ENCODE data around the gene ELOB. TPM values are rescaled to one million over a fixed set of nuclear protein-coding genes. Genes with fewer than 3 reads are reported as not detected.

ELOB gene
- total and polyA plus RNA-seq, 2 of the 8 experiments (the other 6 are each of a cell fraction or from before 2014, with no cell fraction given) = 237 to 1,357 TPM

GRCh38 chr16:2813771-2814221 lies 36.7 kb upstream of the ELOB start:
- Histone ChIP-seq H2AK5ac (ENCODE audit: low read depth, low read length) (no peak overlapping the region), H2BK15ac (ENCODE audit: low read length) (no peak overlapping the region), H3K27ac (ENCODE audit: low read depth, low read length) (no peak overlapping the region), H3K4me1 (replicated peaks in 1 of 4; ENCODE audit: control insufficient read depth in 3 of 4, insufficient read depth in 4 of 4, low read length in 3 of 4) (peaks cover 0 to 11% (median 1%) of the 10 kb centered on the region in 4 experiments; a peak in 2 of 7 replicates), H3K79me1 (ENCODE audit: low read depth, low read length) (no peaks in the 10 kb centered on the region), H3K27me3 (replicated peaks in 1 of 4; ENCODE audit: control insufficient read depth in 3 of 4, extremely low read depth in 1 of 4, insufficient read depth in 3 of 4, low read length in 3 of 4) (0 out of 7 replicates have a peak, but pooled peaks cover 0 to 2% (median 0%) of the 10 kb centered on the region in 4 experiments), H4K5ac (ENCODE audit: insufficient read length, low read depth, low read length) (no peak overlapping the region), H3K4ac (replicated peaks; ENCODE audit: insufficient read length, low read depth, low read length) (no peak overlapping the region), H3K23me2 (ENCODE audit: low read depth, low read length) (no peaks in the 10 kb centered on the region), H2BK120ac (replicated peaks; ENCODE audit: low read depth, low read length) (no peak overlapping the region), H3K4me2 (ENCODE audit: insufficient read depth in 1 of 2, low read depth in 2 of 2, low read length in 2 of 2) (no peak overlapping the region), H3K56ac (replicated peaks; ENCODE audit: insufficient read length, low read depth, low read length) (no peak overlapping the region), H4K91ac (replicated peaks; ENCODE audit: insufficient read length, low read length) (no peak overlapping the region), H3K79me2 (ENCODE audit: control insufficient read depth in 1 of 2, insufficient read depth in 2 of 2, low read length in 2 of 2) (no peaks in the 10 kb centered on the region), H3K36me3 (ENCODE audit: control insufficient read depth in 2 of 4, insufficient read depth in 4 of 4, low read length in 3 of 4) (no peaks in the 10 kb centered on the region), H2AFZ (ENCODE audit: low read length) (no peak overlapping the region), H2BK5ac (ENCODE audit: low read depth, low read length) (no peak overlapping the region), H4K20me1 (replicated peaks in 1 of 2; ENCODE audit: control insufficient read depth in 1 of 2, insufficient read depth in 2 of 2, low read length in 2 of 2) (no peaks in the 10 kb centered on the region), H3K9ac (replicated peaks in 1 of 4; ENCODE audit: extremely low read depth in 1 of 4, low read depth in 3 of 4, low read length in 3 of 4) (no peak overlapping the region), H3K9me3 (ENCODE audit: insufficient read depth in 2 of 2, low read depth in 1 of 2, low read length in 1 of 2) (no peaks in the 10 kb centered on the region), H3K14ac (ENCODE audit: insufficient read length) (no peak overlapping the region), H2BK20ac (ENCODE audit: low read length) (0 out of 2 replicates have a peak overlapping the region, but pooled peaks have one; percentile 18), H3K4me3 (ENCODE audit: extremely low read depth in 1 of 4, insufficient read depth in 2 of 4, low read depth in 3 of 4, low read length in 4 of 4) (no peak overlapping the region), H3K23ac (ENCODE audit: insufficient read length) (no peak overlapping the region), H2BK12ac (ENCODE audit: low read depth, low read length) (no peak overlapping the region), H3K18ac (ENCODE audit: extremely low read depth, low read length) (no peak overlapping the region), H4K8ac (ENCODE audit: extremely low read depth, insufficient read depth, low read length) (no peak overlapping the region)
- ChIA-PET CTCF (ENCODE audit: partially characterized antibody) (interaction anchor here (0.5 to 1.2 kb wide), 3 partner anchors 10 to 14 kb away, joined by 3 to 4 read pairs (median 3); no protein-coding TSS in a partner anchor), POLR2A (ENCODE audit: partially characterized antibody) (no interaction called here)
- 87% methylated on average over 7 of the region's 7 CpGs; no CpG with 5 or more reads in 1 of the 2 experiments for WGBS, 2 experiments (ENCODE audit: extremely low coverage in 1 of 2, insufficient coverage in 1 of 2, insufficient read length in 1 of 2, insufficient replicate concordance in 2 of 2, low coverage in 1 of 2, low lambda C conversion rate in 2 of 2, missing lambda C conversion rate in 1 of 2)
- FAIRE-seq = no peak
- DNase-seq (ENCODE audit: low read depth in 1 of 2, low spot score in 2 of 2) = no peak
- no peak for TF ChIP-seq GTF2F1 (IDR thresholded peaks at IDR 0.05; ENCODE audit: borderline replicate concordance, low read depth, low read length)
- no peak for TF ChIP-seq CBX8 (IDR thresholded peaks at IDR 0.05; ENCODE audit: borderline replicate concordance, low read depth, low read length)
- no peak for TF ChIP-seq SP4 (IDR thresholded peaks at IDR 0.05; ENCODE audit: low read length)
- TF ChIP-seq SP2 (IDR thresholded peaks at IDR 0.05; ENCODE audit: low read length) = no peak
- TF ChIP-seq TBP (IDR thresholded peaks at IDR 0.05; ENCODE audit: low read depth, low read length) = no peak
- no peak for TF ChIP-seq ATF2 (IDR thresholded peaks at IDR 0.05; ENCODE audit: low read length)
- no peak for TF ChIP-seq SRF (IDR thresholded peaks at IDR 0.05; ENCODE audit: low read depth, low read length)
- no peak for TF ChIP-seq SIX5 (IDR thresholded peaks at IDR 0.05; ENCODE audit: low read depth, low read length)
- no peak for TF ChIP-seq HDAC6 (IDR thresholded peaks at IDR 0.05; ENCODE audit: low read depth, low read length)
- TF ChIP-seq RXRA (IDR thresholded peaks at IDR 0.05; ENCODE audit: insufficient read depth, low read depth, low read length) = no peak
- TF ChIP-seq JUND (IDR thresholded peaks at IDR 0.05; ENCODE audit: low read length) = no peak
- no peak for TF ChIP-seq TEAD4 (IDR thresholded peaks at IDR 0.05; ENCODE audit: low read depth, low read length)
- no peak for TF ChIP-seq RAD21 (IDR thresholded peaks at IDR 0.05 in 1 of 2, conservative IDR thresholded peaks at IDR 0.05 in 1 of 2; ENCODE audit: low read depth in 2 of 2, low read length in 2 of 2)
